Mammary epithelial cell (primary cell): ENCODE results near the gene PCDHGA3.

Source experiments
- CTCF ChIP-seq, 2 donors: IDR thresholded peaks in 1 of 2; conservative IDR thresholded peaks in 1 of 2; 2 replicates each; pipeline ENCODE4 v1.5.1; 2011 to 2012; ENCODE audit warnings: inconsistent platforms in 2 of 2, low read length in 2 of 2, mild to moderate bottlenecking in 2 of 2, control low read depth in 1 of 2, low read depth in 1 of 2; ENCODE audit not compliant: insufficient read depth in 1 of 2; ENCODE audit errors: extremely low read depth in 1 of 2
- EZH2 ChIP-seq: IDR thresholded peaks from 2 replicates; pipeline ENCODE4 v1.6.1; 2012; ENCODE audit warnings: low read length, inconsistent platforms, borderline replicate concordance

GRCh38 chr5:141319202-141319601, 24.4 kb upstream of the PCDHGA3 start:
- TF ChIP-seq CTCF (conservative IDR thresholded peaks at IDR 0.05 in 1 of 2, IDR thresholded peaks at IDR 0.05 in 1 of 2; ENCODE audit: extremely low read depth in 1 of 2, insufficient read depth in 1 of 2, low read depth in 1 of 2, low read length in 2 of 2) (no peak), EZH2 (no peak)
